OCI-LY7 (cell line): ENCODE results near the gene USP17L5.
"Not testable (repeated sequence)": the region's sequence is repeated elsewhere in the genome, so short reads cannot be mapped to it uniquely, and the experiment has no call there.

Source experiments
- CTCF ChIP-seq: fragments of 200-600 bp; sonication (generic); conservative IDR thresholded peaks from 2 replicates; pipeline ENCODE4 v1.5.1; 2014; ENCODE audit warnings: mild to moderate bottlenecking, antibody characterized with exemption, low read length, moderate library complexity, mixed read lengths
- EZH2phosphoT487 ChIP-seq: fragments of 200-600 bp; sonication (generic); IDR thresholded peaks from 2 replicates; pipeline ENCODE4 v1.6.1; 2018; ENCODE audit warnings: low read depth, borderline replicate concordance, mild to moderate bottlenecking, mixed run types, antibody characterized with exemption, low read length, moderate library complexity, mixed read lengths

- TF ChIP-seq CTCF, EZH2phosphoT487: not testable (repeated sequence)
Observed at GRCh38 chr4:9324191-9324590, 15.0 kb upstream of the USP17L5 start.
